ENCODE measurements around the gene NXT1.
"Not testable (repeated sequence)": the region's sequence is repeated elsewhere in the genome, so short reads cannot be mapped to it uniquely, and the experiment has no call there.

NXT1 gene

GRCh38 chr20:23327617-23328333, 22.8 kb upstream of the NXT1 start:
- no peak overlapping the region for H3K4me3 ChIP-seq (ENCODE audit: low read depth, low read length)

GRCh38 chr20:23331450-23332350, 18.9 kb upstream of the NXT1 start:
- H3K4me3 ChIP-seq (ENCODE audit: low read depth, low read length) = no peak overlapping the region

- no peak overlapping the region for H3K4me3 ChIP-seq (ENCODE audit: low read depth, low read length)
Measured at GRCh38 chr20:23332467-23332866, 18.1 kb upstream of the NXT1 start.

GRCh38 chr20:23334111-23334510, 16.5 kb upstream of the NXT1 start:
- no peak overlapping the region for H3K4me3 ChIP-seq (ENCODE audit: low read depth, low read length)

- no peak overlapping the region for H3K4me3 ChIP-seq (ENCODE audit: low read depth, low read length)
Measured at GRCh38 chr20:23335521-23335920, 15.1 kb upstream of the NXT1 start.

GRCh38 chr20:23336476-23336875, 14.1 kb upstream of the NXT1 start:
- no peak overlapping the region for H3K4me3 ChIP-seq (ENCODE audit: low read depth, low read length)

- no peak overlapping the region for H3K4me3 ChIP-seq (ENCODE audit: low read depth, low read length)
Measured at GRCh38 chr20:23337312-23337711, 13.3 kb upstream of the NXT1 start.

GRCh38 chr20:23339986-23340385, 10.6 kb upstream of the NXT1 start:
- H3K4me3 ChIP-seq (ENCODE audit: low read depth, low read length) = no peak overlapping the region

- H3K4me3 ChIP-seq (ENCODE audit: low read depth, low read length) = no peak overlapping the region
Measured at GRCh38 chr20:23340524-23340923, 10.1 kb upstream of the NXT1 start.

GRCh38 chr20:23341073-23341472, 9.5 kb upstream of the NXT1 start:
- H3K4me3 ChIP-seq (ENCODE audit: low read depth, low read length) = no peak overlapping the region

GRCh38 chr20:23343590-23343989, 7.0 kb upstream of the NXT1 start:
- no peak overlapping the region for H3K4me3 ChIP-seq (ENCODE audit: low read depth, low read length)

GRCh38 chr20:23344336-23344735, 6.3 kb upstream of the NXT1 start:
- no peak overlapping the region for H3K4me3 ChIP-seq (ENCODE audit: low read depth, low read length)

GRCh38 chr20:23346002-23346401, 4.6 kb upstream of the NXT1 start:
- no peak overlapping the region for H3K4me3 ChIP-seq (ENCODE audit: low read depth, low read length)

- H3K4me3 ChIP-seq (ENCODE audit: low read depth, low read length) = no peak overlapping the region
Measured at GRCh38 chr20:23347791-23348190, 2.8 kb upstream of the NXT1 start.

- H3K4me3 ChIP-seq (ENCODE audit: low read depth, low read length) = not testable (repeated sequence)
Measured at GRCh38 chr20:23348510-23348909, 2.1 kb upstream of the NXT1 start.

- peak overlapping the region; percentile 72 for H3K4me3 ChIP-seq (ENCODE audit: low read depth, low read length)
Measured at GRCh38 chr20:23349338-23350195, 1.0 kb upstream of the NXT1 start.

- peak overlapping the region; percentile 72 for H3K4me3 ChIP-seq (ENCODE audit: low read depth, low read length)
Measured at GRCh38 chr20:23350904-23351838, 580 bp downstream of the NXT1 start.

GRCh38 chr20:23356203-23356602, 5.6 kb downstream of the NXT1 start:
- H3K4me3 ChIP-seq (ENCODE audit: low read depth, low read length) = no peak overlapping the region

- peak overlapping the region; percentile 76 for H3K4me3 ChIP-seq (ENCODE audit: low read depth, low read length)
Measured at GRCh38 chr20:23357767-23358562, 7.4 kb downstream of the NXT1 start.

All from iPS-11a (cell line).